GM20000 (cell line): ENCODE results near the gene PCID2.

Experiments used
- DNase-seq: peaks from one replicate; pipeline ENCODE4 v3.0.0; 2012; ENCODE audit warnings: low spot score
- TF ChIP-seq, protein P1 (sequence below): IDR thresholded peaks from 2 replicates; pipeline ENCODE4 v1.5.1; 2012; ENCODE audit warnings: mild to moderate bottlenecking, control low read depth; ENCODE audit errors: extremely low read depth, missing control alignments

Gene PCID2

DNA sequence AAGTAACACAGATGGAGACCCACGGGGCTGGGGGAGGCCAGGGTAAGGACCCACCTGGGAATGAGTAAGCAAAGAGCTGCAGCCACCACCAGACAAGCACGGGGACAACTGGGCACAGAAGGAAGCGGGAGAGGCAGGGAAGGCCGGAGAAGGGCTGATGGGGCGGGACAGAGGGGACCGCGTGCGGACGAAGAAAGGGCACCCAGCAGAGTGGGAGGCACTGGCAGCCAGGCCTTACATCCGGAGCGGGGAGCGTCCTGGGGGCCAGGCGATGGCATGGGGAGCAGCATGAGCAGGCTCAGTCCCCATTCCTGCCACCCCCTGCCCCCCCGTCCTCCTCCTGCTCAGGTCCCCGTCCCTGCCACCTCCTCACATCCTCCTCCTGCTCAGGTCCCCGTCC lies 47.0 kb downstream of the PCID2 start:
- TF ChIP-seq, protein P1, sequence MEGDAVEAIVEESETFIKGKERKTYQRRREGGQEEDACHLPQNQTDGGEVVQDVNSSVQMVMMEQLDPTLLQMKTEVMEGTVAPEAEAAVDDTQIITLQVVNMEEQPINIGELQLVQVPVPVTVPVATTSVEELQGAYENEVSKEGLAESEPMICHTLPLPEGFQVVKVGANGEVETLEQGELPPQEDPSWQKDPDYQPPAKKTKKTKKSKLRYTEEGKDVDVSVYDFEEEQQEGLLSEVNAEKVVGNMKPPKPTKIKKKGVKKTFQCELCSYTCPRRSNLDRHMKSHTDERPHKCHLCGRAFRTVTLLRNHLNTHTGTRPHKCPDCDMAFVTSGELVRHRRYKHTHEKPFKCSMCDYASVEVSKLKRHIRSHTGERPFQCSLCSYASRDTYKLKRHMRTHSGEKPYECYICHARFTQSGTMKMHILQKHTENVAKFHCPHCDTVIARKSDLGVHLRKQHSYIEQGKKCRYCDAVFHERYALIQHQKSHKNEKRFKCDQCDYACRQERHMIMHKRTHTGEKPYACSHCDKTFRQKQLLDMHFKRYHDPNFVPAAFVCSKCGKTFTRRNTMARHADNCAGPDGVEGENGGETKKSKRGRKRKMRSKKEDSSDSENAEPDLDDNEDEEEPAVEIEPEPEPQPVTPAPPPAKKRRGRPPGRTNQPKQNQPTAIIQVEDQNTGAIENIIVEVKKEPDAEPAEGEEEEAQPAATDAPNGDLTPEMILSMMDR = no peak
- no peak for DNase-seq

DNA sequence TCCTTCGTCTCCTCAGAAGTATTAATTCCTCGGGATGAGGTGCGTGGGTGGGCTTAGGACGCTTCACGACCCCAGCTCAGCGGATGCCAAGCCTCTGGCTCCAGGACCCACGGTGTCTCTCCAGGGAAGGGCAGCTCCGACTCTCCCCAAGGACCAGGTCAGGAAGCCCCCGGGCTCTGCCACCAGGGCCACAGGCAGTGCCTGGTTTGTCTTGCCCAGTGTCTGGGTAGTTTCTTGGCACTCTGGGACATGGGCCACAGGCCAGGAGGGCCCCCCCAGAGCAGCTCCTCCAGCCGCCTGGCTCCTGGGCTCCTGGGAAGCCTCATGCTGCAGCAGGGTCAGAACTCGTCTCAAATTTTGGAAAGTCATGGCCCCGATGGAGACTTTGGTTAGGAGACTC lies 47.5 kb downstream of the PCID2 start:
- TF ChIP-seq, protein P1 = no peak
- no peak for DNase-seq

DNA sequence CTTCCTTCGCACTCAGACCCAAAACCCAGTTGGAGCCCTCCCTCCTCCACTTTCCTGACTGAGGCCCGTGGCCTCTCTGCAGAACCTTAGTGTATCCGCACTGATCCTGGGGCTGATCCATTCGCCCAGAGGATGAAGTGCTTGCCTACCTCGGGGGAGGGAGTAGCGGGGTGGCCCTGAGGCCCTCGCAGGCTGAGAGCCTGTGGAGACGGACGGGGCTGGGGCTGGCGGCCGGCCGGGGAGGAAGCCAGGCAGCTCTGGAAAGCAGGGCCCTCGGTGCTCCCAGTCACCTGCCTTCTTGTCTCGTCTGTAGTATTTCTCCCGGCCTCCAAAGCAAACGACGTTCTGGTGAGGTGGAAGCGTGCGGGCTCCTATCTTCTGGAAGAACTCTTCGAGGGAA lies 48.8 kb downstream of the PCID2 start:
- no peak for DNase-seq
- TF ChIP-seq, protein P1 = no peak

DNA sequence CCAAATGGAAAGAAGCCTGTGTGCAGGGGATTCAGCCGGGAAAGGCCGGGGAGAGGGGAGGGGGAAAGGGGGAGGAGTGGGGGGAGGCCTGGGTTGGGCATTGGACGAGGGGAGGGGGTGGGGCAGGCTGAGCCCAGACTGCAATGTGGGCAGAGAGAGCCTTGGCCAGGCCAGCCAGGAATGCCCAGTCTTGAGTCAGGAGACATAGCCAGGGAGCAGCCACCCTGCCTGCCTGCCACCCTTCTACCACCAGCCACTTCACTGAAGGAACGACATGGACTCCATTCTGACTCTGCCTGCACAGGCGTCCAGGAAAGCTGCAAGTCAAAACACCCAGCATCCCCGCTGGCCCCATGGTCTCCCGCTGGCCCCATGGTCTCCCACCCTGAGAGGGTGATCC lies 49.5 kb downstream of the PCID2 start:
- no peak for DNase-seq
- TF ChIP-seq, protein P1 = no peak

DNA sequence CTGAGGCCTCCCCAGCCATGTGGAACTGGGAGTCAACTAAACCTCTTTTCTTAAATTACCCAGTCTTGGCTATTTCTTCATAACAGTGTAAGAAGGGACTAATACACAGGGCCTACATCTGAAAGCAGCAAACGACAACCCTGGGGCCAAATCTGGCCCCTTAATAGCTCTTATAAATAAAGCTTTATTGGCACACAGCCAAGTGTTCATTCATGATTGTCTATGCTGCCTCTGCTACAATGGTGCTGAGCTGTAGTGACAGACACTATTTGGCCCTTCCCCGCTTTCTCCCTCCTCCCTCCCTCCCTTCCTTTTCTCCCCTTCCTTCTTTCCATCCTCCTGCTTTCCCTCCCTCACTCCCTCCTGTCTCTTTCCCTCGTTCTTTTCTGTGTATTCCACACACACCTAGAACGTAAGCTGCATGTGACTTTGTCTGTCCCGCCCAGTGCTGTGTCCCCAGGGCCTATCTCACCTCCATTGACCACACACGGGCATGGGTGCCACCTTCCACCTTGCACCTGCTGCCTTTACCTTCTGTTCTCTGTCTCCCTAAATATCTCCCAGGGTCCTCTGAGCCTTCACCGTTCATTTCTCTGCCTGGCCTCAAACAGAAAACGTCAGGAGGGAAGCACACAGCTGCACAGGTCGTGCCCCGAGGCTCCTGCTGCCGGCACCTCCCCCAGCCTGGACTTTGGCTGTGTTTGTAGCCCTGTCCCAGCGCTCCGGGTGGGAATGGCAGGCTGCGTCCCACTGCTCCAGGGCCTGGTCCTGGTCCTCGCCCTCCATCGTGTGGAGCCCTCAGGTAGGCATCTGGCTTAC lies 50.3 kb downstream of the PCID2 start, which contains the start of gene PROZ:
PROZ (plus strand) TSS at position 720 of the 819 bp plus-strand sequence; CDS start at position 733, 13 bp downstream.
- TF ChIP-seq, protein P1 = no peak
- no peak for DNase-seq

DNA sequence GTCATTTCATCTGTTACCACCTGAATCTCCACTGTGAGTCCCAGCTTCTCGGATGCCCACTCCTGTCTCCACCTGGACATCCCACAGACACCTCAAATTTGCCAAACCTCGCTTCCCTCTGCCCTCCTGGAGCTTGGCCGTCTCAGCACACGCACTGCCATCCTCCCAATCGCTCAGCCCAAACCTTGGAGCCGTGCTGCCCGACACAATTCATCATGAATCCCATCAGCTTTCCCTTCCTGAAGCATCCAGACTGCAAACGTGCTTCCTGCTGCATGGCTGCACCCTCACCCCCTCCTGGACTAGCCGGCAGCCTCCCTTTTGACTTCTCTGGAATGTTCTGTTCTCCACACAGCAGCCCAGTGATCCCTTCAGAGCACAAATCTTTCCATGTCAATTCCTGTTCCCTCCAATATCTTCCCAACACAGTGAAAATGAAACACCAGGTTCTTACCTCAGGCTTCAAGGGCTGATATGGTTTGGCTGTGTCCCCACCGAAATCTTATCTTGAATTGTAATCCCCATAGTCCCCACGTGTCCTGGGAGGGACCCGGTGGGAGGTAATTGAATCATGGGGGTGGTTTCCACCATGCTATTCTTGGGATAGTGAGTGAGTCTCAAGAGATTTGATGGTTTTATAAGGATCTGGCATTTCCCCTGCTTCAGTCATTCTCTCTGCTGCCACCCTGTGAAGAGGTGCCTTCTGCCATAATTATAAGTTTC lies 51.1 kb downstream of the PCID2 start:
- TF ChIP-seq, protein P1 = no peak
- DNase-seq = no peak
